GM12891 (cell line): ENCODE data around the gene STIM1.

Experiments
- DNase-seq: peaks from one replicate; pipeline ENCODE4 v3.0.0; 2011; ENCODE audit warnings: low spot score; ENCODE audit not compliant: insufficient read length
- FAIRE-seq: peaks from 2 replicates; lab custom pipeline; 2011; peaks lifted over from hg19 to GRCh38; lab: Jason Lieb, UNC
- PAX5 ChIP-seq: IDR thresholded peaks from 2 replicates; pipeline ENCODE4 v1.6.1; 2011; ENCODE audit warnings: low read length, moderate library complexity, mild to moderate bottlenecking; ENCODE audit not compliant: insufficient read depth, severe bottlenecking
- POLR2A ChIP-seq: IDR thresholded peaks from 2 replicates; pipeline ENCODE4 v1.6.1; 2011; ENCODE audit warnings: low read depth, low read length, control low read depth
- POLR2AphosphoS5 ChIP-seq: IDR thresholded peaks from 2 replicates; pipeline ENCODE4 v1.6.1; 2011; ENCODE audit warnings: low read depth, low read length, control low read depth
- POU2F2 ChIP-seq: IDR thresholded peaks from 2 replicates; pipeline ENCODE4 v1.6.1; 2011; ENCODE audit warnings: low read depth, mild to moderate bottlenecking, control low read depth, low read length, moderate library complexity
- SPI1 ChIP-seq: IDR thresholded peaks from 2 replicates; pipeline ENCODE4 v1.6.1; 2011; ENCODE audit warnings: low read depth, low read length, control low read depth
- TAF1 ChIP-seq: IDR thresholded peaks from 2 replicates; pipeline ENCODE4 v1.6.1; 2011; ENCODE audit warnings: low read depth, low read length, control low read depth

STIM1 gene

GRCh38 chr11:3836903-3837302 lies 18.6 kb upstream of the STIM1 start:
- TF ChIP-seq SPI1 (peak; percentile 27; the same call in 1 of the 2 replicates), POU2F2 (no peak)
- no peak for FAIRE-seq
- no peak for DNase-seq

GRCh38 chr11:3837793-3838192 lies 17.7 kb upstream of the STIM1 start:
- FAIRE-seq (no peak), DNase-seq (no peak)
- TF ChIP-seq SPI1 (peak; percentile 72), TAF1 (no peak)

- DNase-seq: no peak
- TF ChIP-seq TAF1 (no peak), PAX5 (no peak), POLR2AphosphoS5 (no peak), POU2F2 (no peak), POLR2A (no peak), SPI1 (no peak)
- no peak for FAIRE-seq
These were observed 17.0 kb upstream of the STIM1 start for GRCh38 chr11:3838504-3838903.

- FAIRE-seq: no peak
- DNase-seq: no peak
These were observed 15.2 kb upstream of the STIM1 start for GRCh38 chr11:3840004-3840869.

GRCh38 chr11:3840870-3841425 lies 14.5 kb upstream of the STIM1 start, which contains the start of gene RHOG:
Gene RHOG, minus strand, starts transcription at chr11:3840959. Its CDS starts 12,821 bp downstream, at chr11:3828138.
- peak; percentile 84 for DNase-seq
- FAIRE-seq: no peak
- TF ChIP-seq POU2F2 (no peak), SPI1 (peak; percentile 63), TAF1 (0 out of 2 replicates have a peak, but pooled peaks have one; percentile 29), POLR2AphosphoS5 (no peak), PAX5 (no peak)

More at GRCh38 chr11:3840004-3840869, 15.2 kb upstream of the STIM1 start:
- TF ChIP-seq POU2F2 (no peak), SPI1 (no peak), TAF1 (no peak), POLR2A (no peak), POLR2AphosphoS5 (no peak)

DNA sequence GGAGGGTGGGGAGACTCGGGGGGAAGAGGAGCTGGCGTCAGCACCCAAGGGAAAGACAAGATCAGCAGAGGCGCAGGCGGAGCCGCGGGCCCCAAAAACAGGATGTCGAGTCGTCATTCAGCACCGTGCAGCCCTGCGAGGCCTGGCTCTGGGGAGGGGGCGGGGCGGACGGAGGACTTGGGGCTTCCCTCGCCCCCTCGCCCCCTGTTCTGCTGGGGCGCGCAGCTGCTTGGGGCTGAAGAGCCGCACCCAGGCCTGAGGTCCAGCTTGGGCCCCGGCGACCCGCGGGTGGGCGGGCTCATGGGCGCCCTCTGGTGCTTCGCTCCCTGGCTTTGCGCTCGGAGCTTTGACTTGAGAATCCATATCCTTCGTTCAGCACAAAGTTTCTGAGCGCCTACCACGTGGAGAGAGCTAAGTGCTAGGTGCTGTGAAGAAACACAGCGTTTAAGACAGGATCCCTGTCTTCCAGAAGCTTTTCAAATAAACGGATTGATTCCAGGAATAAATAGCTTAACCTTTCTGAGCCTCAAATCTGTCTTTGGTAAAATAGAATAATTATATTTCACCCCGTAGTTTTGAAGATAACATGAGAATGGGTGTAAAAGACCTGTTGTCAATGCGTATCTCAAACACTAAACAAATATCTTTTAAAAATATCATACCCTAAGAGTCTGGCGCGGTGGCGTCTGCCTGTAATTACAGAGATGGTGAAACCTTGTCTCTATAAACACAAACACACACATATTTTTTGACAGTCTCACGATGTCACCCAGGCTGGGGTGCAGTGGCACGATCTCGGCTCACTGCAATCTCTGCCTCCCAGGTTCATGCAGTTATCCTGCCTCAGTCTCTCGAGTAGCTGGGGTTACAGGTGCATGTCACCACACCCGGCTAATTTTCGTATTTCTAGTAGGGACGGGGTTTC lies 13.8 kb upstream of the STIM1 start:
- TF ChIP-seq TAF1: no peak
- TF ChIP-seq PAX5: no peak
- TF ChIP-seq POLR2AphosphoS5: no peak
- TF ChIP-seq SPI1: no peak
- no peak for TF ChIP-seq POU2F2
- no peak for TF ChIP-seq POLR2A
- FAIRE-seq (peak; percentile 52), DNase-seq (peak; percentile 66)

- FAIRE-seq: no peak
- DNase-seq: no peak
- TF ChIP-seq POU2F2: no peak
- TF ChIP-seq POLR2A: no peak
- no peak for TF ChIP-seq PAX5
- TF ChIP-seq SPI1: no peak
- no peak for TF ChIP-seq POLR2AphosphoS5
- TF ChIP-seq TAF1: no peak
These were observed 12.1 kb upstream of the STIM1 start for GRCh38 chr11:3843326-3843725.

DNA sequence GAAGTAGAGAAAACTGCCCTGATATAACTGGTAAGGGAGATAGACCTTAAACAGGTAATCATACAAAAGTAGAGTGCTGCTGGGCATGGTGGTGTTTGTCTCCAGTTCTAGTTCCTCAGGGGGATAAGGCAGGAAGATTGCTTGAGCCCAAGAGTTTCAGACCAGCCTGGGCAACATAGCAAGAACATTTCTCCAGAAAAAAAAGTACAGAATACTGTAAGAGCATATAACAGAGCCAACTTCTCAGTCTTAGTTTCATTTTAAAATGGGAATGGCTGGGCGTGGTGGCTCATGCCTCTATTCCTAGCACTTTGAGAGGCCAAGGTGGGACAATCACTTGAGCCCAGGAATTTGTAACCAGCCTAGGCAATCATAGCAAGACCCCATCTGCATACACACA lies 10.2 kb upstream of the STIM1 start:
- no peak for DNase-seq
- FAIRE-seq: no peak
- no peak for TF ChIP-seq POLR2AphosphoS5

- TF ChIP-seq PAX5 (no peak), SPI1 (no peak), POLR2A (no peak), POU2F2 (no peak), TAF1 (no peak), POLR2AphosphoS5 (no peak)
- DNase-seq: no peak
- FAIRE-seq: no peak
These were observed 9.8 kb upstream of the STIM1 start for GRCh38 chr11:3845670-3846069.
